WTC11 (cell line): ENCODE measurements around the gene PACSIN1. TPM values are rescaled to one million over a fixed set of nuclear protein-coding genes. Genes with fewer than 3 reads are reported as not detected.
"Not testable (repeated sequence)": the region's sequence is repeated elsewhere in the genome, so short reads cannot be mapped to it uniquely, and the experiment has no call there.

Experiments used
- ATAC-seq: fragments of 200-7000 bp; cut with Tn5 transposase; 2 replicates; pipeline ENCODE4 v1.10.0; 2021; ENCODE audit warnings: mild to moderate bottlenecking, moderate library complexity
- CTCF ChIA-PET: fragments of 300-600 bp; sonication (Branson Sonifier 250); formaldehyde crosslinking; loops from one replicate; lab custom pipeline; 2021; ENCODE audit warnings: antibody characterized with exemption; lab: Charles Lee
- POLR2A ChIA-PET: fragments of 350-600 bp; sonication (Branson Sonifier 250); formaldehyde crosslinking; loops from one replicate; lab custom pipeline; 2021; ENCODE audit warnings: antibody characterized with exemption; lab: Charles Lee
- DNase-seq: peaks from one replicate; pipeline ENCODE4 v3.0.0; 2021; ENCODE audit warnings: low spot score
- H3K27ac Mint-ChIP-seq: 2 replicates; pipeline ENCODE4 v1.8.0; 2021; ENCODE audit warnings: mixed read lengths
- H3K27me3 Mint-ChIP-seq: 2 replicates; pipeline ENCODE4 v1.8.0; 2021; ENCODE audit warnings: low read depth, mild to moderate bottlenecking, moderate library complexity, mixed read lengths
- H3K36me3 Mint-ChIP-seq: 2 replicates; pipeline ENCODE4 v1.8.0; 2021; ENCODE audit warnings: mixed read lengths
- H3K4me1 Mint-ChIP-seq: 2 replicates; pipeline ENCODE4 v1.8.0; 2022; ENCODE audit warnings: mixed read lengths
- H3K4me3 Mint-ChIP-seq: 2 replicates; pipeline ENCODE4 v1.8.0; 2021; ENCODE audit warnings: mild to moderate bottlenecking, moderate library complexity, mixed read lengths
- H3K9me3 Mint-ChIP-seq: 2 replicates; pipeline ENCODE4 v1.8.0; 2021; ENCODE audit warnings: mixed read lengths
- ARID4B ChIP-seq: sonication (generic); formaldehyde crosslinking; IDR thresholded peaks from 2 replicates; pipeline ENCODE4 v1.8.0; 2023; ENCODE audit warnings: missing genetic modification reagents, mild to moderate bottlenecking, borderline replicate concordance
- CBFB ChIP-seq: sonication (generic); formaldehyde crosslinking; IDR thresholded peaks from 2 replicates; pipeline ENCODE4 v1.8.1; 2022; ENCODE audit warnings: mild to moderate bottlenecking, low read depth, missing genetic modification reagents
- CREM ChIP-seq: sonication (generic); formaldehyde crosslinking; IDR thresholded peaks from 2 replicates; pipeline ENCODE4 v1.8.1; 2022; ENCODE audit warnings: mild to moderate bottlenecking, missing genetic modification reagents, moderate library complexity
- E2F1 ChIP-seq: sonication (generic); formaldehyde crosslinking; IDR thresholded peaks from 2 replicates; pipeline ENCODE4 v1.8.0; 2022; ENCODE audit warnings: mild to moderate bottlenecking, missing genetic modification reagents
- ELF4 ChIP-seq: sonication (generic); formaldehyde crosslinking; IDR thresholded peaks from 2 replicates; pipeline ENCODE4 v1.8.1; 2022; ENCODE audit warnings: low read depth, mild to moderate bottlenecking, moderate library complexity, missing genetic modification reagents
- FOXP1 ChIP-seq: sonication (generic); formaldehyde crosslinking; IDR thresholded peaks from 2 replicates; pipeline ENCODE4 v1.8.0; 2022; ENCODE audit warnings: missing genetic modification reagents, mild to moderate bottlenecking, moderate library complexity, borderline replicate concordance
- GABPB1 ChIP-seq: sonication (generic); formaldehyde crosslinking; IDR thresholded peaks from 2 replicates; pipeline ENCODE4 v1.8.1; 2023; ENCODE audit warnings: mild to moderate bottlenecking, missing genetic modification reagents
- NFYB ChIP-seq: sonication (generic); formaldehyde crosslinking; conservative IDR thresholded peaks from 2 replicates; pipeline ENCODE4 v1.8.0; 2022; ENCODE audit warnings: low read depth, missing genetic modification reagents
- NR3C1 ChIP-seq: sonication (generic); formaldehyde crosslinking; conservative IDR thresholded peaks from 2 replicates; pipeline ENCODE4 v1.8.1; 2023; ENCODE audit warnings: low read depth, mild to moderate bottlenecking, missing genetic modification reagents
- OVOL2 ChIP-seq: fragments of 250-450 bp; sonication (Bioruptor Pico); IDR thresholded peaks from 2 replicates; pipeline ENCODE4 v1.9.0; 2021; ENCODE audit warnings: mild to moderate bottlenecking, borderline replicate concordance
- RORB ChIP-seq: fragments of 250-450 bp; sonication (Bioruptor Pico); IDR thresholded peaks from 2 replicates; pipeline ENCODE4 v1.9.0; 2021; ENCODE audit warnings: mild to moderate bottlenecking
- SMAD3 ChIP-seq: sonication (generic); formaldehyde crosslinking; IDR thresholded peaks from 2 replicates; pipeline ENCODE4 v1.8.0; 2022; ENCODE audit warnings: missing genetic modification reagents, mild to moderate bottlenecking, borderline replicate concordance
- TCF7 ChIP-seq: sonication (generic); formaldehyde crosslinking; IDR thresholded peaks from 2 replicates; pipeline ENCODE4 v1.8.0; 2022; ENCODE audit warnings: mild to moderate bottlenecking, low read depth, missing genetic modification reagents, moderate library complexity
- TEAD4 ChIP-seq: sonication (generic); formaldehyde crosslinking; IDR thresholded peaks from 2 replicates; pipeline ENCODE4 v1.8.0; 2022; ENCODE audit warnings: mild to moderate bottlenecking, missing genetic modification reagents
- ZBTB43 ChIP-seq: sonication (generic); formaldehyde crosslinking; IDR thresholded peaks from 2 replicates; pipeline ENCODE4 v1.8.1; 2023; ENCODE audit warnings: mild to moderate bottlenecking, missing genetic modification reagents
- ZNF121 ChIP-seq: sonication (generic); formaldehyde crosslinking; IDR thresholded peaks from 2 replicates; pipeline ENCODE4 v1.8.0; 2023; ENCODE audit warnings: missing genetic modification reagents
- ZNF138 ChIP-seq: sonication (generic); formaldehyde crosslinking; conservative IDR thresholded peaks from 2 replicates; pipeline ENCODE4 v1.8.1; 2022; ENCODE audit warnings: mild to moderate bottlenecking, moderate library complexity, missing genetic modification reagents
- ZNF219 ChIP-seq: sonication (generic); formaldehyde crosslinking; IDR thresholded peaks from 2 replicates; pipeline ENCODE4 v1.8.0; 2023; ENCODE audit warnings: missing genetic modification reagents, mild to moderate bottlenecking, borderline replicate concordance
- ZNF416 ChIP-seq: fragments of 250-450 bp; sonication (Bioruptor Pico); IDR thresholded peaks from 2 replicates; pipeline ENCODE4 v1.9.0; 2021; ENCODE audit warnings: mild to moderate bottlenecking, inconsistent platforms
- total RNA-seq: library from RNA; stranded (reverse); gene quantifications from 3 replicates; pipeline ENCODE4 v1.2.3, GENCODE V29; 2021
- TF ChIP-seq, protein P1 (sequence below): sonication (generic); formaldehyde crosslinking; IDR thresholded peaks from 2 replicates; pipeline ENCODE4 v1.8.1; 2022; ENCODE audit warnings: missing genetic modification reagents, borderline replicate concordance
- TF ChIP-seq, protein P2 (sequence below): fragments of 200-600 bp; IDR thresholded peaks from 2 replicates; pipeline ENCODE4 v1.8.0; 2022; ENCODE audit warnings: antibody characterized with exemption
- TF ChIP-seq, protein P3 (sequence below): sonication (generic); formaldehyde crosslinking; IDR thresholded peaks from 2 replicates; pipeline ENCODE4 v1.8.1; 2022; ENCODE audit warnings: low read depth, mild to moderate bottlenecking, moderate library complexity, missing genetic modification reagents, borderline replicate concordance

PACSIN1 gene
- total RNA-seq, 1 experiment from 2014 or later: 12.6 TPM

- TF ChIP-seq NFYB (CRISPR knock-in tag) (no peak), ELF4 (no peak), SMAD3 (CRISPR knock-in tag) (no peak)
- TF ChIP-seq, protein P1, sequence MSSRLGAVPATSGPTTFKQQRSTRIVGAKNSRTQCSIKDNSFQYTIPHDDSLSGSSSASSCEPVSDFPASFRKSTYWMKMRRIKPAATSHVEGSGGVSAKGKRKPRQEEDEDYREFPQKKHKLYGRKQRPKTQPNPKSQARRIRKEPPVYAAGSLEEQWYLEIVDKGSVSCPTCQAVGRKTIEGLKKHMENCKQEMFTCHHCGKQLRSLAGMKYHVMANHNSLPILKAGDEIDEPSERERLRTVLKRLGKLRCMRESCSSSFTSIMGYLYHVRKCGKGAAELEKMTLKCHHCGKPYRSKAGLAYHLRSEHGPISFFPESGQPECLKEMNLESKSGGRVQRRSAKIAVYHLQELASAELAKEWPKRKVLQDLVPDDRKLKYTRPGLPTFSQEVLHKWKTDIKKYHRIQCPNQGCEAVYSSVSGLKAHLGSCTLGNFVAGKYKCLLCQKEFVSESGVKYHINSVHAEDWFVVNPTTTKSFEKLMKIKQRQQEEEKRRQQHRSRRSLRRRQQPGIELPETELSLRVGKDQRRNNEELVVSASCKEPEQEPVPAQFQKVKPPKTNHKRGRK: no peak
These were observed 12.9 kb downstream of the PACSIN1 start (continued) for GRCh38 chr6:34478796-34479195.

- H3K9me3 Mint-ChIP-seq, H3K4me3 Mint-ChIP-seq, H3K27me3 Mint-ChIP-seq, H3K36me3 Mint-ChIP-seq, DNase-seq, H3K4me1 Mint-ChIP-seq, H3K27ac Mint-ChIP-seq, ATAC-seq, POLR2A ChIA-PET: not testable (repeated sequence)
- CTCF ChIA-PET: interaction anchor here (0.5 to 1.1 kb wide), 2 partner anchors 12 to 24 kb away, joined by 3 read pairs; no protein-coding TSS in a partner anchor
These were observed 17.9 kb downstream of the PACSIN1 start for GRCh38 chr6:34483781-34484180.

DNA sequence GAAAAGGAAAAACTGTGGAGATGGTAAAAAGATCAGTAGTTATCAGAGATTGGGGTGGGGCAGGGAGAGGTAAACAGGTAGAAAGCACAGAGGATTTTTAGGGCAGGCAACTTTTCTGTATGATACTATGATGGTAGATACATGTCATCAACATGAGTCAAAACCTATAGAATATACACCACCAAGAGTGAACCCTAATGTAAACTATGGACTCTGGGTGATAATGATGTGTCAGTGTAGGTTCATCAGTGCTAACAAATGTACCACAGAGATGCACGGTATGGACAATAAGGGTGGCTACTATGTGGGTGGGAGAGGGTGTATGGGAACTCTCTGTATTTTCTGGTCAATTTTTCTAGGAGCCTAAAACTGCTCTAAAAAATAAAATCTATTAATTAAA is 18.5 kb downstream of the PACSIN1 start:
- Mint-ChIP-seq H3K4me3 (no peak overlapping the region), H3K27me3 (no peaks in the 10 kb centered on the region), H3K36me3 (no peaks in the 10 kb centered on the region), H3K9me3 (no peaks in the 10 kb centered on the region), H3K4me1 (peaks cover 4% of the 10 kb centered on the region), H3K27ac (no peak overlapping the region)
- TF ChIP-seq TCF7: no peak
- TF ChIP-seq GABPB1 (CRISPR knock-in tag): no peak
- TF ChIP-seq, protein P2, sequence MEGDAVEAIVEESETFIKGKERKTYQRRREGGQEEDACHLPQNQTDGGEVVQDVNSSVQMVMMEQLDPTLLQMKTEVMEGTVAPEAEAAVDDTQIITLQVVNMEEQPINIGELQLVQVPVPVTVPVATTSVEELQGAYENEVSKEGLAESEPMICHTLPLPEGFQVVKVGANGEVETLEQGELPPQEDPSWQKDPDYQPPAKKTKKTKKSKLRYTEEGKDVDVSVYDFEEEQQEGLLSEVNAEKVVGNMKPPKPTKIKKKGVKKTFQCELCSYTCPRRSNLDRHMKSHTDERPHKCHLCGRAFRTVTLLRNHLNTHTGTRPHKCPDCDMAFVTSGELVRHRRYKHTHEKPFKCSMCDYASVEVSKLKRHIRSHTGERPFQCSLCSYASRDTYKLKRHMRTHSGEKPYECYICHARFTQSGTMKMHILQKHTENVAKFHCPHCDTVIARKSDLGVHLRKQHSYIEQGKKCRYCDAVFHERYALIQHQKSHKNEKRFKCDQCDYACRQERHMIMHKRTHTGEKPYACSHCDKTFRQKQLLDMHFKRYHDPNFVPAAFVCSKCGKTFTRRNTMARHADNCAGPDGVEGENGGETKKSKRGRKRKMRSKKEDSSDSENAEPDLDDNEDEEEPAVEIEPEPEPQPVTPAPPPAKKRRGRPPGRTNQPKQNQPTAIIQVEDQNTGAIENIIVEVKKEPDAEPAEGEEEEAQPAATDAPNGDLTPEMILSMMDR: no peak
- TF ChIP-seq ZNF416 (CRISPR knock-in tag): no peak
- TF ChIP-seq ZBTB43: no peak
- TF ChIP-seq, protein P3, sequence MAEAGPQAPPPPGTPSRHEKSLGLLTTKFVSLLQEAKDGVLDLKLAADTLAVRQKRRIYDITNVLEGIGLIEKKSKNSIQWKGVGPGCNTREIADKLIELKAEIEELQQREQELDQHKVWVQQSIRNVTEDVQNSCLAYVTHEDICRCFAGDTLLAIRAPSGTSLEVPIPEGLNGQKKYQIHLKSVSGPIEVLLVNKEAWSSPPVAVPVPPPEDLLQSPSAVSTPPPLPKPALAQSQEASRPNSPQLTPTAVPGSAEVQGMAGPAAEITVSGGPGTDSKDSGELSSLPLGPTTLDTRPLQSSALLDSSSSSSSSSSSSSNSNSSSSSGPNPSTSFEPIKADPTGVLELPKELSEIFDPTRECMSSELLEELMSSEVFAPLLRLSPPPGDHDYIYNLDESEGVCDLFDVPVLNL (CRISPR knock-in tag): no peak
- no peak for TF ChIP-seq E2F1 (CRISPR knock-in tag)
- no peak for TF ChIP-seq ARID4B
- TF ChIP-seq RORB (CRISPR knock-in tag): no peak
- TF ChIP-seq CREM (CRISPR knock-in tag): no peak
- no peak for TF ChIP-seq OVOL2 (CRISPR knock-in tag)
- no peak for TF ChIP-seq CBFB (CRISPR knock-in tag)
- TF ChIP-seq ZNF121 (CRISPR knock-in tag): no peak
- TF ChIP-seq ZNF138 (CRISPR knock-in tag): no peak
- no peak for TF ChIP-seq NR3C1 (CRISPR knock-in tag)
- no peak for TF ChIP-seq TEAD4
- no peak for TF ChIP-seq ZNF219
- no peak for TF ChIP-seq FOXP1 (CRISPR knock-in tag)
- ChIA-PET CTCF (no interaction called here), POLR2A (no interaction called here)
- DNase-seq: no peak
- ATAC-seq: no peak
